ENCODE data around the gene PIAS3. TPM values are rescaled to one million over a fixed set of nuclear protein-coding genes. Genes with fewer than 3 reads are reported as not detected.

PIAS3 gene
- total and polyA plus RNA-seq, 2 donors from 2014 or later = 12.5 to 36.9 TPM

- Histone ChIP-seq H3K9me3 (ENCODE audit: control insufficient read depth in 2 of 3, insufficient read depth in 1 of 3, low read length in 3 of 3) (no peaks in the 10 kb centered on the region), H3K27ac (ENCODE audit: low read depth in 2 of 2, low read length in 2 of 2) (peak overlapping the region; percentile 87 to 89), H3K27me3 (ENCODE audit: control insufficient read depth, insufficient read depth, low read length) (no peaks in the 10 kb centered on the region), H3K4me3 (ENCODE audit: low read length in 3 of 3) (no peak overlapping the region), H3K4me1 (ENCODE audit: control insufficient read depth in 2 of 3, insufficient read depth in 2 of 3, low read depth in 1 of 3, low read length in 3 of 3) (peaks cover 0 to 12% (median 6%) of the 10 kb centered on the region in 3 donors), H3K36me3 (ENCODE audit: control insufficient read depth in 2 of 3, insufficient read depth in 3 of 3, low read length in 3 of 3) (no peaks in the 10 kb centered on the region), H3K9ac (ENCODE audit: low read length in 3 of 3) (peak overlapping the region in 1 of 3 donors; percentile 21)
- no peak for FAIRE-seq
- TF ChIP-seq CTCF (IDR thresholded peaks at IDR 0.05; ENCODE audit: borderline replicate concordance, extremely low read depth, insufficient read depth) = no peak
- intact Hi-C loops (cut with DNase I) = no loop called here
- no peak for DNase-seq
Observed at GRCh38 chr1:145891143-145891542, 32.3 kb upstream of the PIAS3 start.

- Histone ChIP-seq H3K9me3 (ENCODE audit: control insufficient read depth in 2 of 3, insufficient read depth in 1 of 3, low read length in 3 of 3) (no peaks in the 10 kb centered on the region), H3K4me3 (ENCODE audit: low read length in 3 of 3) (no peak overlapping the region), H3K9ac (ENCODE audit: low read length in 3 of 3) (no peak overlapping the region), H3K27me3 (ENCODE audit: control insufficient read depth, insufficient read depth, low read length) (no peaks in the 10 kb centered on the region), H3K27ac (ENCODE audit: low read depth in 2 of 2, low read length in 2 of 2) (no peak overlapping the region), H3K36me3 (ENCODE audit: control insufficient read depth in 2 of 3, insufficient read depth in 3 of 3, low read length in 3 of 3) (no peaks in the 10 kb centered on the region), H3K4me1 (ENCODE audit: control insufficient read depth in 2 of 3, insufficient read depth in 2 of 3, low read depth in 1 of 3, low read length in 3 of 3) (peaks cover 0 to 19% (median 6%) of the 10 kb centered on the region in 3 donors)
- no peak for TF ChIP-seq CTCF (IDR thresholded peaks at IDR 0.05; ENCODE audit: borderline replicate concordance, extremely low read depth, insufficient read depth)
- no peak for FAIRE-seq
- intact Hi-C loops (cut with DNase I) = no loop called here
- DNase-seq = no peak
Observed at GRCh38 chr1:145889722-145890121, 30.8 kb upstream of the PIAS3 start.

DNA sequence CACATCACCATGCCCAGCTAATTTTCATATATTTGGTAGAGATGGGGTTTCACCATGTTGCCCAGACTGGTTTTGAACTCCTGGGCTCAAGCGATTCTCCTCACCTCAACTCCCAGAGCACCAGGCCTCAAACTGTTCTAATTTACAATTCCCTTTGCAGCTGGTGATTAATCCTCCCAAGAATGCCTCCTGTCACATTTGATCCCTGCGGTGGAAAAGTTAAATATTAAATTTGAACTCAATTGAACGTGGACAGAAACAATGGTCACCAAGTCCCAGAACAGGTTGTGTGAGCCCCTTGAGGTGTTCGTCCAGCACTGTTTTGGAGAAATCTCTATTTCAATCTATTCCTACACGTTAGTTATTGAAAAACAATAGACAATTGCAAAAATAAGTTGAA, 28.8 kb upstream of the PIAS3 start:
- no peaks in the 10 kb centered on the region for H3K27me3 ChIP-seq (ENCODE audit: control insufficient read depth, insufficient read depth, low read length)
- no peak overlapping the region for H3K9ac ChIP-seq (ENCODE audit: low read length in 3 of 3)
- intact Hi-C loops (cut with DNase I) = no loop called here
- no peaks in the 10 kb centered on the region for H3K36me3 ChIP-seq (ENCODE audit: control insufficient read depth in 2 of 3, insufficient read depth in 3 of 3, low read length in 3 of 3)
- peaks cover 0 to 19% (median 4%) of the 10 kb centered on the region in 3 donors for H3K4me1 ChIP-seq (ENCODE audit: control insufficient read depth in 2 of 3, insufficient read depth in 2 of 3, low read depth in 1 of 3, low read length in 3 of 3)
- no peak overlapping the region for H3K27ac ChIP-seq (ENCODE audit: low read depth in 2 of 2, low read length in 2 of 2)
- no peaks in the 10 kb centered on the region for H3K9me3 ChIP-seq (ENCODE audit: control insufficient read depth in 2 of 3, insufficient read depth in 1 of 3, low read length in 3 of 3)
- TF ChIP-seq CTCF (IDR thresholded peaks at IDR 0.05; ENCODE audit: borderline replicate concordance, extremely low read depth, insufficient read depth) = no peak
- DNase-seq (peak in 2 of 5 donors; percentile 53 to 62), FAIRE-seq (no peak)
- no peak overlapping the region for H3K4me3 ChIP-seq (ENCODE audit: low read length in 3 of 3)

DNA sequence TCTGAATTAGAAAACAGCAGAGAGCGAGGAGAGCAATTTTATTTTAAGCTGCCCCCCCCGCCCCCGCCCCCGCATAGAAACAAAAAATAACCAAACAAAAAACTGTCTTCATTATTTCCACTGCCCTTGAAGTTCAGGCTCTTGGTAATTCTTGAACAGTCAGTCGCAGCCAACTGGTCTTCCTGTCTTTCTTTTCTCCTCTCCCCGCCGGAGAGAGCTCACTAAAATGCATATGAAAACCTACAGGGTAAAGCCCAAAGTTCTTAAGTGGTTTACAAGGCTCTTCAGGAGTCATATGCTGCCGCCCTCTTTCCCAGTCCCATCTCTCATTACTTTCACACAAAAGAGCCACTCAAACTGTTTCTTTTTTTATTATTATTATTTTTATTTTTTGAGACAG, 27.9 kb upstream of the PIAS3 start:
- Histone ChIP-seq H3K4me3 (ENCODE audit: low read length in 3 of 3) (no peak overlapping the region), H3K9me3 (ENCODE audit: control insufficient read depth in 2 of 3, insufficient read depth in 1 of 3, low read length in 3 of 3) (no peaks in the 10 kb centered on the region), H3K36me3 (ENCODE audit: control insufficient read depth in 2 of 3, insufficient read depth in 3 of 3, low read length in 3 of 3) (no peaks in the 10 kb centered on the region), H3K9ac (ENCODE audit: low read length in 3 of 3) (no peak overlapping the region), H3K4me1 (ENCODE audit: control insufficient read depth in 2 of 3, insufficient read depth in 2 of 3, low read depth in 1 of 3, low read length in 3 of 3) (peaks cover 0 to 14% (median 0%) of the 10 kb centered on the region in 3 donors), H3K27ac (ENCODE audit: low read depth in 2 of 2, low read length in 2 of 2) (no peak overlapping the region), H3K27me3 (ENCODE audit: control insufficient read depth, insufficient read depth, low read length) (no peaks in the 10 kb centered on the region)
- intact Hi-C loops (cut with DNase I) = no loop called here
- FAIRE-seq (no peak), DNase-seq (no peak)
- no peak for TF ChIP-seq CTCF (IDR thresholded peaks at IDR 0.05; ENCODE audit: borderline replicate concordance, extremely low read depth, insufficient read depth)

Data from kidney (tissue), 14 donors.